Natural killer cell (primary cell): ENCODE measurements around the gene CDH23. TPM values are rescaled to one million over a fixed set of nuclear protein-coding genes. Genes with fewer than 3 reads are reported as not detected.

ENCODE experiments used
- ATAC-seq, 3 donors: fragments of 150-1000 bp in 2 of 3; fragments of 200-7000 bp in 1 of 3; cut with Tn5 transposase; 1 replicate in 1 of 3; 2 replicates in 2 of 3; pipeline ENCODE4 v1.10.0; 2021; ENCODE audit warnings: mild to moderate bottlenecking in 2 of 3, moderate library complexity in 2 of 3
- DNase-seq, 2 donors: peaks; one replicate each; pipeline versions ENCODE4 v3.0.0 to v3.0.0-alpha.2; 2013 to 2021; ENCODE audit warnings: mixed read lengths in 1 of 2
- H3K27ac ChIP-seq: one replicate; pipeline ENCODE4 v1.5.1; 2013; ENCODE audit warnings: mild to moderate bottlenecking, low read length
- H3K27me3 ChIP-seq: one replicate; pipeline ENCODE4 v1.6.1; 2013; ENCODE audit warnings: low read length; ENCODE audit not compliant: control insufficient read depth, insufficient read depth
- H3K36me3 ChIP-seq: one replicate; pipeline ENCODE4 v1.6.1; 2013; ENCODE audit warnings: low read length; ENCODE audit not compliant: control insufficient read depth, insufficient read depth
- H3K4me1 ChIP-seq: one replicate; pipeline ENCODE4 v1.6.1; 2013; ENCODE audit warnings: low read length; ENCODE audit not compliant: control insufficient read depth, insufficient read depth
- H3K4me3 ChIP-seq: one replicate; pipeline ENCODE4 v1.5.1; 2013; ENCODE audit warnings: low read length
- H3K9me3 ChIP-seq: one replicate; pipeline ENCODE4 v1.6.1; 2013; ENCODE audit warnings: low read length; ENCODE audit not compliant: control insufficient read depth, insufficient read depth
- H3K27ac Mint-ChIP-seq, 2 donors: one replicate each; pipeline ENCODE4 v1.8.0; 2022; ENCODE audit warnings: mild to moderate bottlenecking in 2 of 2, mixed read lengths in 2 of 2, moderate library complexity in 1 of 2
- H3K27me3 Mint-ChIP-seq, 2 donors: one replicate each; pipeline ENCODE4 v1.8.0; 2022; ENCODE audit warnings: low read depth in 2 of 2, mixed read lengths in 2 of 2
- H3K36me3 Mint-ChIP-seq: one replicate; pipeline ENCODE4 v1.8.0; 2022; ENCODE audit warnings: mixed read lengths
- H3K4me1 Mint-ChIP-seq, 2 donors: one replicate each; pipeline ENCODE4 v1.8.0; 2022; ENCODE audit warnings: mixed read lengths in 2 of 2
- H3K4me3 Mint-ChIP-seq: one replicate; pipeline ENCODE4 v1.8.0; 2022; ENCODE audit warnings: mild to moderate bottlenecking, moderate library complexity, mixed read lengths
- H3K9me3 Mint-ChIP-seq, 2 donors: one replicate each; pipeline ENCODE4 v1.8.0; 2022; ENCODE audit warnings: mixed read lengths in 2 of 2
- CTCF ChIP-seq: fragments of 200-600 bp; IDR thresholded peaks from one replicate; pipeline ENCODE4 v1.8.0; 2022; ENCODE audit warnings: antibody characterized with exemption
- WGBS: methylation state at CpG from one replicate; pipeline ENCODE4 v1.1.7; 2013; ENCODE audit warnings: missing lambda C conversion rate; ENCODE audit not compliant: insufficient coverage; 5-methylcytosine and 5-hydroxymethylcytosine counted together
- intact Hi-C: fragments of 100-400 bp; cut with micrococcal nuclease; formaldehyde crosslinking; loops from one replicate; pipeline ENCODE4 v1.14.2; 2022
- total RNA-seq, 4 donors: library from RNA; stranded (reverse); fragments of 120-200 nt in 1 of 4; gene quantifications; one replicate each; pipeline versions ENCODE4 v1.2.3 to v1.2.4, GENCODE V29; 2013 to 2022

The CDH23 gene
- total RNA-seq, 3 donors from 2014 or later (not counting 1 experiment from before 2014, with no cell fraction given) = 1.2 to 6.0 (median 4.3) TPM

DNA sequence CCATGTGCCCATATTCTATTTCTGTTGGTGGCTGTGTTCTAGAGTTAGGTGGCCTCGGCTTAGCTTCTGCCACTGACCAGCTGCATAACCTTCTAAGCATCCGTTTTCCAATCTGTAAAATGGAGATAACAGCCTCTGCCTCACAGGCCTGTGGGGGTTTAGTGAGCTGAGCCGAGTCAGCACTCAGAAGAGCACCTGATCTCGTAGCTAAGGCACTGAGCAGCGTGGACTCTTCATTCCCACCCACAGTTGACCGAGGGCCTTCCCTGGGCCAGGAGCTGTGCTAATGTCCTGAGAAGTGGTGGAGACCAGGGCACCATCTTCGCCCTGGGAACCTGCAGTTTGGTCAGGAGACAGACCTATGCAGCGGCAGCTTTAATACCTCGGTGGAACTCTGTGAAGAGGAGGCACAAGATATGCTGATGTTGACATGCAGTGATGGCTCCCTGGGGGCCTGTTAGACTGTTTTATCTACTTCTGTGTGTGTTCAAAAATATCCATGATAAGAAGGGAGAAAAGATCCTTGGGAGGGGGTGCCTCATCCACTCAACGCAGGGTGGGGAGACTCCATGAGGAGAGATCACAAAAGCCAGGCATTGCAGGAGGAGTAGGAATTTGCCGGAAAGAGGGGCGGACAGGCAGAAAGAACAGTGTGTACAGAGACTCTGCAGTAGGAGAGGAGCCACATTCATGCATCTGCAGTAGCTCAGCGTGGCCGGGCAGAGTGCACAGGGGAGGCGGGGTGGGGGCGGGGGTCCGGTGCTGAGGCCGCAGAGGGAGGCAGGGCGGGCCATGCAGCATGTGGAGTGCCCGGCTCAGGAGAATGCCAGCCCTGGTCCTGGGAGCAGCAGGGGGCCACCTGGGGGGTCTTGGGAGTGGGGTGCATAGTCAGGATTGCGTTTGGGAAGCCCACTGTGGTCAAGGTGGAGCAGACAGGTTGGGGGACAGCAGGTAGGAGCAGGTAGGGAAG is 186.1 kb downstream of the CDH23 start:
- Histone ChIP-seq H3K27me3 (no peaks in the 10 kb centered on the region), H3K9me3 (no peaks in the 10 kb centered on the region), H3K4me1 (no peaks in the 10 kb centered on the region), H3K36me3 (no peaks in the 10 kb centered on the region), H3K4me3 (no peak overlapping the region), H3K27ac (no peak overlapping the region)
- WGBS = 87% methylated on average over 21 of the region's 21 CpGs
- Mint-ChIP-seq H3K27ac (no peak overlapping the region), H3K4me1 (peaks cover 0 to 4% of the 10 kb centered on the region in 2 donors), H3K36me3 (no peaks in the 10 kb centered on the region), H3K4me3 (no peak overlapping the region), H3K9me3 (no peaks in the 10 kb centered on the region), H3K27me3 (peaks cover 0 to 3% of the 10 kb centered on the region in 2 donors)
- intact Hi-C loops = no loop called here
- no peak for TF ChIP-seq CTCF
- ATAC-seq (no peak), DNase-seq (no peak)

DNA sequence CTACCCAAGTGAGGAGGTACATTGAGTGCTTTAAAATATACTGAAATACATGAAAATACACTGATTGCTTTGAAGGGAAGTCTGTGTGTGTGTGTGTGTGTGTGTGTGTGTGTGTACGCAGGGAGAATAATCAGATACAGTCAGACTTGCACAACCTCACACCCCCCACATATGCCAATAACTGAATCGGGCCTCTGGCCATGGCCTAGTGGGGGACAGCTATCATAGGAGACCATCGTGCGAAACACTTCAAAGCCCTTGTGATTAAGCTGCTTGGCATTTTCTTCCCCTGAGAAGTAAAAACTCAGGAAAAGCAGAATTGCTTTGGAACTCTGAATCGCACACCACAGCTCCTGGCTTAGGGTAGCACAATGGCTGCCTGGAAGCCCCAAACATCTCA is 187.7 kb downstream of the CDH23 start:
- H3K4me1 ChIP-seq = no peaks in the 10 kb centered on the region
- no peaks in the 10 kb centered on the region for H3K27me3 ChIP-seq
- DNase-seq = no peak
- no peak overlapping the region for H3K4me3 ChIP-seq
- Mint-ChIP-seq H3K9me3 (no peaks in the 10 kb centered on the region), H3K27me3 (peaks cover 0 to 3% of the 10 kb centered on the region in 2 donors), H3K27ac (no peak overlapping the region), H3K4me3 (no peak overlapping the region), H3K36me3 (no peaks in the 10 kb centered on the region), H3K4me1 (no peaks in the 10 kb centered on the region)
- WGBS = 94% methylated on average over 4 of the region's 5 CpGs
- TF ChIP-seq CTCF = no peak
- intact Hi-C loops = no loop called here
- H3K9me3 ChIP-seq = no peaks in the 10 kb centered on the region
- H3K27ac ChIP-seq = no peak overlapping the region
- no peak for ATAC-seq
- no peaks in the 10 kb centered on the region for H3K36me3 ChIP-seq

DNA sequence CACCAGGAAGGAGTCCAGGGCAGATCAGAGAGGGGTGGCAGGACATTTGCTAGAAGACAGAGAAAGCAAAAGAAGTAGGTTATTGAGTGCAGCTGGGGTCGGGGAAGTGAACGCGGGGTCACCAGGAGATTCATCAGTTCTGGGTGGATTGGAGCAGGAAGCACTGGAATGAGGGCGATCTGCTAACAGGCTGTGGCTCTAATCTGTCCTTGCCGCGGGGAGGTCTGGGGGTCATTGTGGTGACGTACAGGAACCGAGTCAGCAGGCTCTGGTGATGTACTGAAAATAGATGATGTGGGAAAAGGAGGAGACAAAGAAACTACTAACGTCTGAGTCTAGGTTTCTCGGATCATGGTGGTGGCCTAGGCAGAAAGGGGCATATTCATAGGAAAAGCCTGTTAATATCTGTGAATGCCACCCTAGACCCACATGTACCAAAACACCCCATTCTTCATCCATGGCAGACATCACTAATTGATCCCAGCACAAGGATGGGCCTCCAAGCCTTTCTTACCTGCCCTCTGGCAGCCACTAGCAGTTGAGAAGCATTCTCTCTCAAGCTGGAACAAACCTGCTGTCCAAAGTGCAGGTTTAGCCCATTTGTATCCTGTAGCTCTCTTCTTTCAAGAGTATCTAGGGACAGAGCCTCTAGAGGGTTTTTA is 188.3 kb downstream of the CDH23 start:
- H3K27ac Mint-ChIP-seq = no peak overlapping the region
- no peak overlapping the region for H3K27ac ChIP-seq
- no peaks in the 10 kb centered on the region for H3K4me1 Mint-ChIP-seq
- H3K9me3 ChIP-seq = no peaks in the 10 kb centered on the region
- TF ChIP-seq CTCF = no peak
- no peaks in the 10 kb centered on the region for H3K4me1 ChIP-seq
- H3K36me3 Mint-ChIP-seq = no peaks in the 10 kb centered on the region
- H3K4me3 ChIP-seq = no peak overlapping the region
- H3K36me3 ChIP-seq = no peaks in the 10 kb centered on the region
- H3K9me3 Mint-ChIP-seq = no peaks in the 10 kb centered on the region
- 87% methylated on average over 10 of the region's 10 CpGs for WGBS
- DNase-seq (no peak), ATAC-seq (no peak)
- intact Hi-C loops = no loop called here
- H3K27me3 ChIP-seq = no peaks in the 10 kb centered on the region
- H3K4me3 Mint-ChIP-seq = no peak overlapping the region
- H3K27me3 Mint-ChIP-seq = peaks cover 0 to 3% of the 10 kb centered on the region in 2 donors
